ENCODE measurements around the gene DNM1L. TPM values are rescaled to one million over a fixed set of nuclear protein-coding genes. Genes with fewer than 3 reads are reported as not detected.
"Not testable (repeated sequence)": the region's sequence is repeated elsewhere in the genome, so short reads cannot be mapped to it uniquely, and the experiment has no call there.

The DNM1L gene
- polyA plus RNA-seq, 1 experiment: 68.2 TPM

GRCh38 chr12:32714772-32715171, 35.7 kb downstream of the DNM1L start:
- no peaks in the 10 kb centered on the region for H3K9me3 ChIP-seq (ENCODE audit: control insufficient read depth, insufficient read depth, low read length)
- DNase-seq (ENCODE audit: low read depth, low spot score): no peak
- TF ChIP-seq CTCF (IDR thresholded peaks at IDR 0.05; ENCODE audit: low read depth, low read length): no peak
- H3K27me3 ChIP-seq (ENCODE audit: control insufficient read depth, insufficient read depth, low read length): no peaks in the 10 kb centered on the region
- H3K4me3 ChIP-seq (ENCODE audit: low read depth, low read length): no peak overlapping the region
- H3K27ac ChIP-seq (ENCODE audit: low read depth, low read length): no peak overlapping the region
- ChIA-PET POLR2A (no interaction called here), CTCF (interaction anchor here (0.6 kb wide), 1 partner anchor 19 kb away, joined by 3 read pairs; no protein-coding TSS in a partner anchor)

- DNase-seq (ENCODE audit: low read depth, low spot score): no peak
- POLR2A ChIA-PET: no interaction called here
- no peak overlapping the region for H3K27ac ChIP-seq (ENCODE audit: low read depth, low read length)
- no peaks in the 10 kb centered on the region for H3K9me3 ChIP-seq (ENCODE audit: control insufficient read depth, insufficient read depth, low read length)
- no peak overlapping the region for H3K4me3 ChIP-seq (ENCODE audit: low read depth, low read length)
- TF ChIP-seq CTCF (IDR thresholded peaks at IDR 0.05; ENCODE audit: low read depth, low read length): no peak
- no peaks in the 10 kb centered on the region for H3K27me3 ChIP-seq (ENCODE audit: control insufficient read depth, insufficient read depth, low read length)
- CTCF ChIA-PET: interaction anchor here (1.1 kb wide), 1 partner anchor 263 kb away, joined by 4 read pairs; no protein-coding TSS in a partner anchor
Observed at GRCh38 chr12:32718926-32719325, 39.8 kb downstream of the DNM1L start.

DNA sequence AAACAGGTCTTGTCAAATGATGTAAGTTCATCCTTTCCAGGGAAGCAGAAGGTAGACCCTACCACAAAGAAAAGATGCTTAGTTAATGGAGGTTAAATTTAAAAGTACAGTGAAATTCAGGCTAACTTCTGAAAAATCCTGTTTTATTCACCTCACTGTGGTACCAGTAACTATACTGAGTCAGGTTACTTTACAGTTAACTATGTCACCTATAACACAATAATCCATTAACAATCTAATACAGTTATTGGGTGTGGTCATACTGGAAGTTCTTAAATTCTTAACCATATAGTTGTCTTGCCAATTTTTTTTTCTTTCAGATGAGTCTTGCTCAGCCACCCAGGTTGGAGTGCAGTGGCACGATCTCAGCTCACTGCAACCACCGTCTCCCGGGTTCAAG, 46.2 kb downstream of the DNM1L start:
- POLR2A ChIA-PET: not testable (repeated sequence)
- CTCF ChIA-PET: interaction anchor here (0.8 to 2.4 kb wide), 2 partner anchors 25 to 30 kb away, joined by 3 to 9 read pairs; partner anchors contain the start of gene YARS2

GRCh38 chr12:32726286-32726685, 47.2 kb downstream of the DNM1L start:
- Histone ChIP-seq H3K27ac (ENCODE audit: low read depth, low read length) (no peak overlapping the region), H3K27me3 (ENCODE audit: control insufficient read depth, insufficient read depth, low read length) (no peaks in the 10 kb centered on the region), H3K9me3 (ENCODE audit: control insufficient read depth, insufficient read depth, low read length) (no peaks in the 10 kb centered on the region), H3K4me3 (ENCODE audit: low read depth, low read length) (no peak overlapping the region)
- POLR2A ChIA-PET: no interaction called here
- DNase-seq (ENCODE audit: low read depth, low spot score): no peak
- CTCF ChIA-PET: interaction anchor here (0.8 kb wide), 1 partner anchor 24 kb away, joined by 3 read pairs; no protein-coding TSS in a partner anchor
- no peak for TF ChIP-seq CTCF (IDR thresholded peaks at IDR 0.05; ENCODE audit: low read depth, low read length)

More for the DNA sequence above, 46.2 kb downstream of the DNM1L start:
- not testable (repeated sequence) for H3K4me3 ChIP-seq (ENCODE audit: low read depth, low read length); DNase-seq (ENCODE audit: low read depth, low spot score); H3K27me3 ChIP-seq (ENCODE audit: control insufficient read depth, insufficient read depth, low read length); H3K27ac ChIP-seq (ENCODE audit: low read depth, low read length); H3K9me3 ChIP-seq (ENCODE audit: control insufficient read depth, insufficient read depth, low read length)

DNA sequence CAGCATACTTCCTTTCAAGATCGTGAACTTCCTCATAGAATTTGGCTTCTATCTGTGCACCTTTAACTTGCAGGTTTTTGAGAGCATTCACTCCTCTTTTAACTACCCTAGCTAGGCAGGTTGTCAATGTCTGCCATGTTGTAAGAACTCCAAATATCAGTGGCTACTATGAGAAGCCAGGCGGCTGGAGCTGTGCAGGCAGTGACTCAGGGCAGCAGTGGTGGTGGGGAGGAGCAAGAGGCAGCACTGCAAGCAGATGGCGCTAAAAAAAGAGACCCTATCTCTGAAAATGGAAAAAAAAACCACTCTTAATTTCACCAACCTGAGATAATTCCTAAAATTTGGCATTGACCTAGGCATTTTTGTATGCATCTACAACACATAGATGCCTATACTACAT, 48.1 kb downstream of the DNM1L start:
- Histone ChIP-seq H3K9me3 (ENCODE audit: control insufficient read depth, insufficient read depth, low read length) (no peaks in the 10 kb centered on the region), H3K27ac (ENCODE audit: low read depth, low read length) (no peak overlapping the region), H3K4me3 (ENCODE audit: low read depth, low read length) (no peak overlapping the region), H3K27me3 (ENCODE audit: control insufficient read depth, insufficient read depth, low read length) (no peaks in the 10 kb centered on the region)
- CTCF ChIA-PET: no interaction called here
- no peak for DNase-seq (ENCODE audit: low read depth, low spot score)
- POLR2A ChIA-PET: no interaction called here
- 0 out of 2 replicates have a peak, but pooled peaks have one; percentile 2 for TF ChIP-seq CTCF (IDR thresholded peaks at IDR 0.05; ENCODE audit: low read depth, low read length)

DNA sequence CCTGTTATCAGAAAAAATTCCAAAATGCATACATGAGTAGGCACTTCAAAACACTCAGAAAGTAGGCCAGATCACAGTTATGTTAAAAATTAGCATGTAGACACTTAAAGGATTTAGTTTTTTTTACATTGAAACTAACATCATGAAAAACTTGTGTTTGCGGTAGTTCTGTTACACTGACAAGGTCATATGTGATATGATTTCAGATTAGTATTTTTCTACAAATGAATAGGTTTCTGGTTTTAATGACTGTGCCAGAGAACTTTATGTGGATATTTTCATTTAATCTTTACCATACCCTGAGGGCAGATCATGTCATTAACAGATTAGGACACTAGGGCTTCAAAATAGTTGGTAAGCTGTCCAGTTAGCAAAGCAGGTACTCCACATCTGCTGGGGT, 55.9 kb downstream of the DNM1L start:
- Histone ChIP-seq H3K4me3 (ENCODE audit: low read depth, low read length) (no peak overlapping the region), H3K27me3 (ENCODE audit: control insufficient read depth, insufficient read depth, low read length) (no peaks in the 10 kb centered on the region), H3K27ac (ENCODE audit: low read depth, low read length) (no peak overlapping the region), H3K9me3 (ENCODE audit: control insufficient read depth, insufficient read depth, low read length) (no peaks in the 10 kb centered on the region)
- POLR2A ChIA-PET: no interaction called here
- no peak for TF ChIP-seq CTCF (IDR thresholded peaks at IDR 0.05; ENCODE audit: low read depth, low read length)
- DNase-seq (ENCODE audit: low read depth, low spot score): no peak
- CTCF ChIA-PET: no interaction called here
